ENCODE results near the gene MDFI.

The MDFI gene

GRCh38 chr6:41651962-41652657 is 13.8 kb downstream of the MDFI start:
- DNase-seq: no peak

DNA sequence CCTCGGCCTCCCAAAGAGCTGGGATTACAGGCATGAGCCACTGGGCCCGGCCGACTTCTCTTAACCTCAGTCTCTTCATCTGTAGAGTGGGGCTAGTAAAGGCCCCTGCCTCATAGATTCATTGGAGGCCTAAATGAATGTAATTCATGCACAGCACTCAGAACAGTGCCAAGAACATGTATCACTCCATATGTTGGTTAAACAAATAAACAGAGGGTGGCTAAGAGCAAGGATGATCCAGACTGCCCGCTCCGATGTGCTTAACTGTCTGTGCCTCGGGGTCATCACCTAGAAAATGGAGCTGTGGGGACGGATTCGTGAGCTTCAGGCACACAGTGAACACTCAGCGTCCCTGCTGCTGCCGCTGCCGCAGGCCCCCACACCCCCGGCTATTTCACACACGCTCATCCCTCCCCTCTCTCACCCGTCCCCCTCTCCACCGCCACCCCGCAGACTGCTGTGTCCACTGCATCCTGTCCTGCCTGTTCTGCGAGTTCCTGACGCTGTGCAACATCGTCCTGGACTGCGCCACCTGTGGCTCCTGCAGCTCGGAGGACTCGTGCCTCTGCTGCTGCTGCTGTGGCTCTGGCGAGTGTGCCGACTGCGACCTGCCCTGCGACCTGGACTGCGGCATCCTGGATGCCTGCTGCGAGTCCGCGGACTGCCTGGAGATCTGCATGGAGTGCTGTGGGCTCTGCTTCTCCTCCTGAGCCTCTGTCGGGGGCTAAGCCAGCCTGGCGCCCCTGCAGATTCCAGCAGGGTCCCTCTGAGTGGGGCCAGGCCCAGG is 14.8 kb downstream of the MDFI start:
- DNase-seq: no peak

DNA sequence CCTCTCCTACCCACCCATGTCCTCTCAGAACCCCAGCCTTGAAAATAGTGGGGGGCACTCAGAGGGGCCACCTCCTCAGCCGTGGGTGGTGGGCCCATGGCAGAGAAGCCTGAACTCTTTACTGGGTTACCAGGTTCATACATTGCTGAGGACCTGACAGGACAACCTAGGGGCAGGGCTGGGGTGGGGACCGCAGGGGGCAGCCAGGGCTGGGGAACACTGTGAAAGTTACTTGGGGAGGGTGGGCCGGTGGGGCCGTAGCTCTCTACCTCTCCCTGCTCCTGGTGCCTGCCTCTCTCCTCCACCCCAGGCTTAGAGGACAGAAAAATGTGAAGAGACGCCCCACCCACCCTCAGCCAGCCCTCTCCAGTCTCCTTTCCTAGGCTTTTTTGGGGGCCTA is 15.4 kb downstream of the MDFI start:
- DNase-seq: no peak

DNA sequence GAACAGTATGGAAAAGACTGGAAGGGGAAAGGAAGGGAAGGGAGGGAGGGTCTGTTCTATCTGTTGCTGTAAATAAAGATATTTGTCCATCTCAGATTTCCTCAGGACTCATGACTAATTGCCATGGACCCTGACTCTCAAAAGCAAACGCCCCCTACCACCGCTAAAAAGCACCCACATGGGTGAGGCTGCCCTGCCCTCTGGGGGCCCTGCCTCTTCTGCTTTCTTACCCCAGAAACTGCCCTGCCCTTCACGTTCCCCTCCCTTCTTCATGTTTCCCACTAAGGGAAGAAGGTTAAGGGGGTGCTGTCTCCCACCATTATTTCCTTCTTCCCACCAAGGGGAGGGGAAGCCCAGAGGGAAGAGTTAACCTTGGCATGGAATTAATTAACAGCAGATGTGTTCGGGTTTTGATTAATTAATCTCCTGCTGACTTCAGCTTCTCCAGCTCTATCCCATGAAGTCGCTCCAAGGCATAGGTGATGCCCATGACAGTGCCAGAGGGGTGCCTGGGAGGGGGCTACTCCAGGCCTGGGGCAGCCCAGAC is 16.0 kb downstream of the MDFI start:
- DNase-seq: no peak

DNA sequence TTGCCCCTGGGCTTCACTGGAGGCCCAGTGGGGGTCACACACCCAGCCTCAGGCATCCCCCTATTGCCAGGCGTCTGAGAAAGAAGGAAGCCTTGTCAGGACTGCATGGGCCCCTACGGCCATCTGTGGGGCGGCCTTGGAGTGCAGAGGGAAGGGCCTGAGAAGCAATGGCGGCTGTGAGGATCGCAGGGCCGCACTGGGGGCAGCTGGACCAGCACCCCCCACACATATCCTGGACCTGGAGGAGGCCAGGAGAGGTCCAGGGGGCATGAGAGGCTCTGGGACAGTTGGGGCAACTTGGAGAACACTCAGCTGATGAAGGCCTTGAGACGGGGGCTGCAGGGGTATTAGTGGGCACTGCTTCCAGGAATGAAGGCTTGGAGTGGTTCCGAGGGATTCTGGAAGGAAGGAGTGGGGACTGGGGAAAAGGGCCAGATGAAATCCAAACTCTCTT is 16.5 kb downstream of the MDFI start:
- no peak for DNase-seq

DNA sequence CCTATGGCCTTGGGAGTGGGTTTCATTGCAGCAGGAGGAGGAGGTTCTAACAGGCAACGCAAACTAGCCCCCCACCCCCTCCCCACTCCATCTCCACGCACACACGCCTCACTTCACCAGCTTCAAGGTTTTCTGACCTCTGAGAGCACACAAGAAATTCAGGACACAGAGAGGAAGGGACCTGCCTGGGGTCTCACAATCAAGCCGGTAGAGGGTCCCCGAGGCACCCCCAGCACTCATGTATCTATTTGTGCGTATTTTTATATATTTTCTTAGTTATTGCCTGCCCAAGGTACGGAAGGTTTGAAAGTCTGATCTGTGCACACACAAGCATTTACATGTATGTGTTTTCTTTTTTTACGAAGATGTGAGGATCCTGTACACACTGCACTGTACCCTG is 16.9 kb downstream of the MDFI start:
- DNase-seq: no peak

- no peak for DNase-seq
These were observed 17.4 kb downstream of the MDFI start for GRCh38 chr6:41655646-41656001.

DNA sequence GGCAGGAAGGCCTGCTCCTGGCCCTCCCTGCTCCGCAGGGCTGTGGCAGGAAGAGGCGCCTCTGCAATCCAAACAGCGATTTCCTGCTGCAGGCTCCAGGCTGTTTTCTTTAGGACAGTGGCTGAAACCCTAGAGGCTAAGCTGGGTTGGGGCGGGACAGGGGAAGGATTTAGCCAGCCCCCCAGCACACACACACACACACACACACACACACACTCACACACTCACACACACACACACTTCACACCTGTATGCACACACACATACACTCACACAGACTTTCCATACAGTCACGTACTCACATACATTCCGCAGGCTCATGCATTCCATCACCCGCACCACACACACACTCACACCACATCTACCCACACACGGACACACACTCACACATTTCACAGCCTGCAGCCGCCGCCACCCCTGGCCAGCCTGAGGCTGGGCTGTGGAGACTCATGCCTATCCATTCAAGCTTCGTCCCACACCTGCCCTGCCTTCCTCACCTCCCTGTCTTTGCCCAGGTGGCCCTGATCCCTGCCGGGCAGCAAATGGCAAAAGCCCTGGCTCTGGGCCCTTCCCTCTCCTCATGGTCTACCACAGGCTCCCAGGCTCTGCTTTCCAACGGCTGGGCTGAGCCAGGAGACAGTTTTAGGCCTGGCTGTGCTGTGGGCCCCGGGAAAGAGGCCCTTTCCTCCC is 17.9 kb downstream of the MDFI start:
- DNase-seq: no peak

GRCh38 chr6:41657131-41658094 is 19.1 kb downstream of the MDFI start:
- DNase-seq: no peak

DNA sequence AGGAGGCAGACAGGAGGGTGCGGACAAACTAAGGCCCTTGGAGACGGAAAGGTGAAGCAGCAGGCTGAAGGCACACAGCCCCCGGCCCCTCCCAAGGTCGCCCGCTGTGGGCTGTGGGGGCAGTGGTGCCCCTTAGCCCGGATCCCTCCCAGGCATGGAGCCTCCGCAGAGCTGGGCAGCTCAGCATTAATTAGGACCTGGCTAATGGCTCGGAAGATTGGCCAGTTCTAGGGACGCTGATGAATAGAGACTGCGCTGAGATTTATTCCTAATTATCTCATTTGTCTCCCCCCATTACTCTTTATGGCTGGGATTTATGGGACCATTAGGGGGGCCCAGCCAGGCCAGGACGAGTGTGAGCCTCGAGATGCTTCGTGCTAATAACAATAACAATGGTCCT is 20.4 kb downstream of the MDFI start:
- no peak for DNase-seq

GRCh38 chr6:41659935-41660334 is 21.7 kb downstream of the MDFI start:
- DNase-seq: no peak

GRCh38 chr6:41663568-41663967 is 25.3 kb downstream of the MDFI start:
- DNase-seq: no peak

DNA sequence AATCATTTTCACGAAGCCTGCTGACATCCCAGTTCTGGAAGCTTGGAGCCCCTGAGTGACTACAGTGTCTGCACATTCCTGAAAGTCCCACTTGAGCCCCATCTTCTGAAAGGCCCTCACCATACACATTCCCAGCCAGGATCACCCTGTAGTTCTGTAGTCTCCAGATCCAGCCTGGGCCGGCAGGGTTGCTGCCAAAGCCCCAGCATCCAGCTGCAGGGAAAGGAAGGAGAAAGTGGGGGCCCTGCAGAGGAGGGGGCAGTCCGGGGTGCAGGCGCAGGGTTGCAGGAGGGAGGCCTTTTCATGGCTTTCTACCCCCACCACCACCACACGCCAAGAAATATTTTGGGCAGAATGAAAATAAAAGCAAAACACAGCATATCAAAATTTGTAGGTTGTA is 26.0 kb downstream of the MDFI start:
- DNase-seq: no peak

DNA sequence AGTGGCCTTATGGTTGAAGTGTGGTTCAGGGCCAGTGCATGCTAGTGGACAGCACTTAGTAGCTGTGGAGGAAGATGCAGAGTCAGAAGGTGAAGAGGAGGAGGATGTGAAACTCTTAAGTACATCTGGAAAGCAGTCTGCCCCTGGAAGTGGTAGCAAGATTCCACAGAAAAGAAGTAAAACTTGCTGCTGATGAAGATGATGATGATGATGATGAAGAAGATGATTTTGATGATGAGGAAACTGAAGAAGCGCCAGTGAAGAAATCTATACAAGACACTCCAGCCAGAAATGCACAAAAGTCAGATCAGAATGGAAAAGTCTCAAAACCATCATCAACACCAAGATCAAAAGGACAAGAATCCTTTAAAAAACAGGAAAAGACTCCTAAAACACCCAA is 28.9 kb downstream of the MDFI start:
- DNase-seq: no peak

- no peak for DNase-seq
These were observed 30.7 kb downstream of the MDFI start for GRCh38 chr6:41668968-41669367.

DNA sequence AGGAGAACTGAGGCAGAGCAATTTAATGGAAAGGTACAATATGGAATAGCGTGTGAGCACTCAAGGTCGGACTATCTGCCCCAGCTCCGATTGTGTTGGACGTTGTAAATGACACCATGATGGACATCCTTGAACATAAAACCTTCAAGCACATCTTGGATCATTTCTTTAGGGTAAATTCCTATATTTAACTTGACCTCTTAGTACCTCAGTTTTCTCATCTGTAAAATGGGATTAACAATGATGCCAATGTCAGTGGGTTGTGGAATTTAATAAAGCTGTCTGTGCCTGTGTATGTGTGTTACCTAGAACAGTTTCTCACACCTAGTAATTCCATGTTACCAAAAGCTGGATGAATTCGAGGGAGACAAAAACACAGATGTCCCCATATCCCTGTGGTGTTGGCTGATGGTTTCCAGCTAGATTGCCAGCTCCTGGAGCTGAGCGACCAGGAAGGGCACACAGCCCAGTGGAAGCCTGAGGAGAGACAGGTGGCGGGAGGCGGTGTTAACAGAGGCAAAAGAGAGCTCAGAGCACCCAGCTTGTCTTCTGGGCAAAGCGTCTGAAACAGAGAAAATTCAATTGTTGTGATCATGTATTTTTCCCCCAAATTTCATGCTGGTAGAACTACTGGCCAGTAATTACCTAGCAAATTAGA is 32.6 kb downstream of the MDFI start:
- no peak for DNase-seq

GRCh38 chr6:41671376-41671775 is 33.1 kb downstream of the MDFI start:
- DNase-seq: no peak

- DNase-seq: no peak
These were observed 33.7 kb downstream of the MDFI start for GRCh38 chr6:41672016-41672415.

DNA sequence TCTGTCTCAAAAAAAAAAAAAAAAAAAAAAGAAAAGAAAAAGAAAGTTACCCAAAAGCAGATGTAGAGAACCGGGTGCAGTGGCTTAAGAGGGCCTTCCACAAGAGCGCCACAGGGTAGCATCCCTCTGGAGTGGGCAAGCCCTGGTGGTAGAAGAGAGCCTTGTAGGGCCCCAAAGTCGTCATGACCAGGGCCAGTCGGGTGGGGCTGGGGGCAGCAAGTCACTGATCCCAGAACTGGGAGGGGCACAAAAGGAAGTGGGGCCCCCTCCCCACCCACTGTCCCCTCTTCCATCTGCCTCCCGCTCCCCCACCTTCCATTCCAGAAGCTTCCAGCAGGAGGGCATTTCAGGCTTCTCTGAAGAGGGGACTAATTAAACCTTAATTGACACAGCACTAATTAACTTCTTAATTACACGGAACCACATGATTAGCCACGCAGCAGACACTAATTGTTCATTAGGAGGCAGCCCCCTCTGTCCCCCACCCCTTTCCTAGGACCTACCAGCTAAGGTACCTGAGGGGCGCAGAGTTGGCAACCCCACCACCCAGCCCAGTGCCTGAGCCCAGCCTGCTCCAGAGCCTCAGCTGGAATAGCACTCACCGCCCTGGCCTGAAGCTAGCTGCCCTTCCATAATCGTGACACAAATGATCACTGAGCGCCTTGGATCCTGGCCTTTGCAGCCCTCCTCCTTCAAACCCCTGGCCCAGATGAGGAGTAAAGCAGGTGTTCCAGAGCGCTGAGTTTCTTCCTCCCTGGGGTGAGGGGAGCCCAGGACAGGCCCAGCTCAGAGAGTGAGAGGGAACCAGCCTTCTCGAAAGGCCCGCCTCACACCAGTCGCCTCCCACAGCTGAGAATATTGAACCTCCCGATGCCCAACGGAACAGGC is 34.8 kb downstream of the MDFI start:
- DNase-seq: no peak

- DNase-seq: no peak
These were observed 35.4 kb downstream of the MDFI start for GRCh38 chr6:41673704-41674000.

Measured in inflammatory macrophage treated with lipopolysaccharide for 4 hours (primary cell).